Endothelial cell of umbilical vein (primary cell): ENCODE data around the gene AGAP5. TPM values are rescaled to one million over a fixed set of nuclear protein-coding genes. Genes with fewer than 3 reads are reported as not detected.

Experiments
- BruUV-seq: library from RNA; stranded (reverse); fragments of 400-500 nt; replicated peaks from 2 replicates; lab custom pipeline; 2021; lab: Mats Ljungman, UMichigan
- CTCF ChIA-PET: fragments of 300-600, 350-600 bp; sonication (Branson Sonifier 250); formaldehyde crosslinking; loops from one replicate; lab custom pipeline; 2021; ENCODE audit warnings: antibody characterized with exemption, inconsistent platforms; lab: Charles Lee
- POLR2A ChIA-PET: fragments of 300-600, 350-600 bp; sonication (Branson Sonifier 250); formaldehyde crosslinking; loops from one replicate; lab custom pipeline; 2021; ENCODE audit warnings: antibody characterized with exemption, inconsistent platforms; lab: Charles Lee
- DNase-seq: peaks from one replicate; pipeline ENCODE4 v3.0.0-alpha.2; 2011; ENCODE audit warnings: low read depth, low spot score
- FAIRE-seq: peaks from 2 replicates; lab custom pipeline; 2011; peaks lifted over from hg19 to GRCh38; lab: Jason Lieb, UNC
- H2AFZ ChIP-seq: 2 replicates; pipeline ENCODE4 v1.6.0; 2012; ENCODE audit warnings: low read depth, low read length, control low read depth, inconsistent platforms
- H3K27ac ChIP-seq: 2 replicates; pipeline ENCODE4 v1.5.1; 2011; ENCODE audit warnings: low read depth, mild to moderate bottlenecking, control low read depth, low read length, moderate library complexity; ENCODE audit not compliant: insufficient read depth
- H3K27me3 ChIP-seq, 2 experiments: 2 replicates each; pipeline versions ENCODE4 v1.6.0 to v1.6.1; 2011; ENCODE audit warnings: low read length in 2 of 2, mixed read lengths in 1 of 2; ENCODE audit not compliant: control insufficient read depth in 2 of 2, insufficient read depth in 2 of 2
- H3K36me3 ChIP-seq, 2 experiments: 2 replicates in 1 of 2; 3 replicates in 1 of 2; pipeline ENCODE4 v1.5.1; 2011; ENCODE audit warnings: low read length in 2 of 2, mild to moderate bottlenecking in 1 of 2, moderate library complexity in 1 of 2; ENCODE audit not compliant: control insufficient read depth in 2 of 2, insufficient read depth in 2 of 2; ENCODE audit errors: extremely low read depth in 1 of 2
- H3K4me1 ChIP-seq: 3 replicates; pipeline ENCODE4 v1.5.1; 2011; ENCODE audit warnings: mild to moderate bottlenecking, low read length; ENCODE audit not compliant: control insufficient read depth, insufficient read depth; ENCODE audit errors: extremely low read depth
- H3K4me2 ChIP-seq: 2 replicates; pipeline ENCODE4 v1.6.1; 2011; ENCODE audit warnings: low read length, control low read depth, mixed read lengths; ENCODE audit not compliant: insufficient read depth
- H3K4me3 ChIP-seq, 3 experiments: fragments of 200-600 bp in 1 of 3; sonication (generic), shearing (Covaris generic) in 1 of 3; replicated peaks in 1 of 3; 2 replicates each; pipeline ENCODE4 v1.5.1; 2011 to 2016; ENCODE audit warnings: control low read depth in 3 of 3, low read length in 3 of 3, mild to moderate bottlenecking in 2 of 3, inconsistent platforms in 1 of 3, low read depth in 1 of 3, moderate library complexity in 1 of 3; ENCODE audit not compliant: insufficient read depth in 1 of 3
- H3K79me2 ChIP-seq: 2 replicates; pipeline ENCODE4 v1.6.0; 2012; ENCODE audit warnings: low read length, inconsistent platforms; ENCODE audit not compliant: control insufficient read depth, insufficient read depth
- H3K9ac ChIP-seq: replicated peaks from 2 replicates; pipeline ENCODE3; 2011; ENCODE audit warnings: low read length, control low read depth; ENCODE audit not compliant: insufficient read depth; ENCODE audit errors: extremely low read depth
- H3K9me1 ChIP-seq: replicated peaks from 3 replicates; pipeline ENCODE4 v1.6.0; 2011; ENCODE audit warnings: mild to moderate bottlenecking, low read length; ENCODE audit not compliant: control insufficient read depth, insufficient read depth; ENCODE audit errors: extremely low read depth
- H3K9me3 ChIP-seq: replicated peaks from 2 replicates; pipeline ENCODE4 v1.5.1; 2012; ENCODE audit warnings: low read length, inconsistent platforms; ENCODE audit not compliant: control insufficient read depth, insufficient read depth
- H4K20me1 ChIP-seq: replicated peaks from 2 replicates; pipeline ENCODE3; 2011; ENCODE audit warnings: mild to moderate bottlenecking, low read length; ENCODE audit not compliant: control insufficient read depth, insufficient read depth; ENCODE audit errors: extremely low read depth
- EZH2 ChIP-seq: IDR thresholded peaks from 2 replicates; pipeline ENCODE4 v1.6.1; 2012; ENCODE audit warnings: borderline replicate concordance, low read depth, mild to moderate bottlenecking, moderate library complexity, low read length, inconsistent platforms; ENCODE audit not compliant: severe bottlenecking
- FOS ChIP-seq: IDR thresholded peaks from 2 replicates; pipeline ENCODE4 v1.6.1; 2011; ENCODE audit warnings: mild to moderate bottlenecking, low read length, moderate library complexity, borderline replicate concordance; ENCODE audit not compliant: insufficient read depth
- GATA2 ChIP-seq: IDR thresholded peaks from 2 replicates; pipeline ENCODE4 v1.7.0; 2011; ENCODE audit warnings: low read depth, mild to moderate bottlenecking, moderate library complexity, mixed read lengths, low read length; ENCODE audit not compliant: insufficient read length, insufficient read depth
- JUN ChIP-seq: IDR thresholded peaks from 2 replicates; pipeline ENCODE4 v1.6.1; 2011; ENCODE audit warnings: borderline replicate concordance, low read depth; ENCODE audit not compliant: insufficient read length, insufficient read depth
- MYC ChIP-seq: IDR thresholded peaks from one replicate; pipeline ENCODE4 v1.6.1; 2011; ENCODE audit warnings: mild to moderate bottlenecking, low read depth, low read length
- POLR2A ChIP-seq: IDR thresholded peaks from 2 replicates; pipeline ENCODE4 v1.6.1; 2012; ENCODE audit warnings: low read depth, mild to moderate bottlenecking, control low read depth, low read length
- POLR2AphosphoS5 ChIP-seq: IDR thresholded peaks from 2 replicates; pipeline ENCODE4 v1.6.1; 2012; ENCODE audit warnings: low read depth, mild to moderate bottlenecking, control low read depth, low read length, moderate library complexity; ENCODE audit not compliant: insufficient read depth
- dilution Hi-C: fragments of 300-500 bp; cut with MboI; formaldehyde crosslinking; loops from one replicate; pipeline ENCODE4 v1.15.0; 2019; ENCODE audit warnings: low sequenced_read_pairs; ENCODE audit not compliant: extremely low pct_ligation_motif_present
- intact Hi-C: fragments of 100-400 bp; cut with micrococcal nuclease; formaldehyde crosslinking; loops from one replicate; pipeline ENCODE4 v1.10.0; 2022
- polyA plus RNA-seq, 4 experiments: library from polyadenylated mRNA; depleted of rRNA in 3 of 4; stranded (reverse) in 3 of 4; unstranded in 1 of 4; fragments of >200 nt; gene quantifications; 2 replicates each; pipeline versions ENCODE4 v1.2.1 to v1.2.3, GENCODE V29; 2011 to 2012; ENCODE audit warnings: missing spikeins in 1 of 4
- total RNA-seq: library from RNA; stranded (reverse); gene quantifications from 2 replicates; pipeline ENCODE4 v1.2.3, GENCODE V29; 2021
- TF ChIP-seq, protein P1 (sequence below), 2 donors: IDR thresholded peaks; 1 replicate in 1 of 2; 2 replicates in 1 of 2; pipeline ENCODE4 v1.5.1; 2011; ENCODE audit warnings: low read length in 2 of 2, mild to moderate bottlenecking in 2 of 2, moderate library complexity in 2 of 2, control low read depth in 1 of 2, inconsistent platforms in 1 of 2, low read depth in 1 of 2; ENCODE audit not compliant: insufficient read depth in 1 of 2; ENCODE audit errors: extremely low read depth in 1 of 2
- TF ChIP-seq, protein P2 (sequence below): IDR thresholded peaks from 2 replicates; pipeline ENCODE4 v1.6.1; 2011; ENCODE audit not compliant: insufficient read depth, insufficient read length

AGAP5 gene
- total and polyA plus RNA-seq, 2 donors (not counting 3 experiments of a cell fraction or from before 2014, with no cell fraction given): 4.4 to 7.7 TPM

DNA sequence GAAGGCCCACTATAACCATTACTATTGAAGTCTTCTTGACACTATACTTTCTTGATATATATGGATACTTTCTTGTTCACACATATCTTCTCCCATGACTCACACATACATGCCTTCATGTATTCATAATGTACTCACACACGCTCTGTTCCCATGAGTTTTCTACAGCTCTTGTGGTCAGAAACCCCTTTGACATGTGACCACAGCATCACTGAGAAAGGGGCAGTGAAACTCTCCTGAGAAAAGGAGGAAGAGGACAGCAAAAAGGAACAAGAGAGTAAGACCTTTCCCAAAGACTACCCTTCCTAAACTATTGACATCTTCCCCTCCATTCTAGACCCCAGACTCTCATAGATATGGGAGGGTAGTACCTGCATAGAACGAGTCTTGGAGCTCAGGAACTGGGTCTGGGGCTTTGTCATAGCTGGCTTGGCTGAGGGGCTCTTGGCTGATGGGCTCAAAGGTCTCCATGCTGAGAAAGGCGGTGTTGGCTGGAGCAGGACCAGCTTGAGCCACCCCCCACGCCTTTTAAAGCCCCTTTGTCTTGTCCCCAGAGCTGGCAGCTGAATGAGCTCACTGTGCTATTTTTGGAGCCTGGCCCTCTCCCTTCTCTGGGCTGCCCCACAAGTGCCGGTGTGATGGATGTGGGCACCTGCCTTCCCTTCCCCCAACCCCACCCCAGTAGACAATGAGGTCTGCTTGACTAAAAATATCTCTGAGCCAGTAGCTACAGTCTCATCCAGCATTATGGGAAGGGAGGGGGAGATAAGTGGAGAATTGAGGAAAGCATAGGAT lies 47.2 kb downstream of the AGAP5 start:
- Histone ChIP-seq H3K4me1 (peaks cover 2% of the 10 kb centered on the region), H3K9me1 (no peaks in the 10 kb centered on the region), H4K20me1 (no peaks in the 10 kb centered on the region), H3K4me2 (no peak overlapping the region), H3K36me3 (no peaks in the 10 kb centered on the region), H2AFZ (no peak overlapping the region), H3K9me3 (no peaks in the 10 kb centered on the region), H3K9ac (no peak overlapping the region), H3K79me2 (no peaks in the 10 kb centered on the region), H3K27me3 (peaks cover 0 to 8% of the 10 kb centered on the region in 2 experiments), H3K4me3 (no peak overlapping the region), H3K27ac (no peak overlapping the region)
- ChIA-PET CTCF (interaction anchor here (1.3 to 1.9 kb wide), 2 partner anchors 121 kb away, joined by 3 to 6 read pairs; no protein-coding TSS in a partner anchor), POLR2A (no interaction called here)
- no peak for TF ChIP-seq EZH2
- no peak for TF ChIP-seq FOS
- TF ChIP-seq POLR2AphosphoS5: no peak
- no peak for TF ChIP-seq MYC
- intact Hi-C loops (no loop called here), dilution Hi-C loops (no loop called here)
- no peak for FAIRE-seq
- no peak for DNase-seq
- BruUV-seq: no TSS peak

DNA sequence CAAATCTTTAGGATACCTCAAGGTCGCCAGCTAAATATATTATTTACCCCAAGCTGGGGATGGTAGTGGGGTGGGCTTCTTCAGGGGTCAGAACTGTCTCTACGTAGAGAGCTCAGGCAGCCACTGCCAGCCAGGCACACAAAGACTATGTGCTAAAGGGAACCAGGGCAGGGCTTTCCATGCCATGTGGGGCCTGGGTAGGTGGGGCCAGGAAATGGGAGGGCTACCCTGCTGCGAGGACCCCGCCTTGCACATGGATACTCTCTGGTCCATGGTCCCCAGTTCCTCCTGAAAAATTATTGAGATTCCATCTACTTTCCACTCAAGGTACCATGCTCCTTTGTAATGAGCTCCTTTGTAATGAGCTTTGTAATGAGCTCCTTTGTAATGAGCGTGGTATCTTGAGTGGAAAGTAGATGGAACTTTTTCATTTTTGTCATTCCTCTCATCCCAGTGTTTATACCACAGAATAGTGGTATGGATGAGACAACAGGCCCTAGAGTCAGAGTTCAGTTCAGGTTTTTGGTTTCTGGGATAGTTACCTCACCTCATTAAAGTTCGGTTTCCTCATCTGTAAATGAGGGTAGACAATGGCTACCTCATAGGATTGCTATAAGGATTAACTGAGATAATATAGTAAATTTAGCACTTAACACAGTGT lies 47.9 kb downstream of the AGAP5 start:
- ChIA-PET CTCF (interaction anchor here (1.9 kb wide), 1 partner anchor 120 kb away, joined by 6 read pairs; no protein-coding TSS in a partner anchor), POLR2A (no interaction called here)
- Histone ChIP-seq H3K36me3 (no peaks in the 10 kb centered on the region), H3K9me1 (no peaks in the 10 kb centered on the region), H3K9ac (no peak overlapping the region), H3K9me3 (no peaks in the 10 kb centered on the region), H2AFZ (no peak overlapping the region), H3K4me1 (peaks cover 2% of the 10 kb centered on the region), H3K27me3 (peaks cover 0 to 8% of the 10 kb centered on the region in 2 experiments), H3K79me2 (no peaks in the 10 kb centered on the region), H4K20me1 (no peaks in the 10 kb centered on the region), H3K4me3 (no peak overlapping the region), H3K4me2 (no peak overlapping the region), H3K27ac (no peak overlapping the region)
- TF ChIP-seq MYC (no peak), FOS (no peak), POLR2A (no peak), EZH2 (no peak), POLR2AphosphoS5 (no peak), JUN (no peak), GATA2 (no peak)
- TF ChIP-seq, protein P1, sequence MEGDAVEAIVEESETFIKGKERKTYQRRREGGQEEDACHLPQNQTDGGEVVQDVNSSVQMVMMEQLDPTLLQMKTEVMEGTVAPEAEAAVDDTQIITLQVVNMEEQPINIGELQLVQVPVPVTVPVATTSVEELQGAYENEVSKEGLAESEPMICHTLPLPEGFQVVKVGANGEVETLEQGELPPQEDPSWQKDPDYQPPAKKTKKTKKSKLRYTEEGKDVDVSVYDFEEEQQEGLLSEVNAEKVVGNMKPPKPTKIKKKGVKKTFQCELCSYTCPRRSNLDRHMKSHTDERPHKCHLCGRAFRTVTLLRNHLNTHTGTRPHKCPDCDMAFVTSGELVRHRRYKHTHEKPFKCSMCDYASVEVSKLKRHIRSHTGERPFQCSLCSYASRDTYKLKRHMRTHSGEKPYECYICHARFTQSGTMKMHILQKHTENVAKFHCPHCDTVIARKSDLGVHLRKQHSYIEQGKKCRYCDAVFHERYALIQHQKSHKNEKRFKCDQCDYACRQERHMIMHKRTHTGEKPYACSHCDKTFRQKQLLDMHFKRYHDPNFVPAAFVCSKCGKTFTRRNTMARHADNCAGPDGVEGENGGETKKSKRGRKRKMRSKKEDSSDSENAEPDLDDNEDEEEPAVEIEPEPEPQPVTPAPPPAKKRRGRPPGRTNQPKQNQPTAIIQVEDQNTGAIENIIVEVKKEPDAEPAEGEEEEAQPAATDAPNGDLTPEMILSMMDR (IDR thresholded peaks at IDR 0.05; ENCODE audit: extremely low read depth in 1 of 2, insufficient read depth in 1 of 2, low read depth in 1 of 2, low read length in 2 of 2): no peak
- TF ChIP-seq, protein P2, sequence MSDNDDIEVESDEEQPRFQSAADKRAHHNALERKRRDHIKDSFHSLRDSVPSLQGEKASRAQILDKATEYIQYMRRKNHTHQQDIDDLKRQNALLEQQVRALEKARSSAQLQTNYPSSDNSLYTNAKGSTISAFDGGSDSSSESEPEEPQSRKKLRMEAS: no peak
- no TSS peak for BruUV-seq
- DNase-seq (no peak), FAIRE-seq (no peak)
- dilution Hi-C loops: no loop called here
- intact Hi-C loops: no loop called here
